HG02759 (cell line): ENCODE measurements around the gene UBAP2L.
"Not testable (repeated sequence)": the region's sequence is repeated elsewhere in the genome, so short reads cannot be mapped to it uniquely, and the experiment has no call there.

Experiments
- ATAC-seq: cut with Tn5 transposase; IDR thresholded peaks from one replicate; pipeline ENCODE4 v1.9.1; 2021; ENCODE audit warnings: mild to moderate bottlenecking, moderate library complexity; ENCODE audit not compliant: unreplicated experiment

Gene UBAP2L

GRCh38 chr1:154304664-154305337, 84.0 kb downstream of the UBAP2L start:
- peak; percentile 58 for ATAC-seq

GRCh38 chr1:154306151-154306550, 85.4 kb downstream of the UBAP2L start:
- no peak for ATAC-seq

- not testable (repeated sequence) for ATAC-seq
Observed at GRCh38 chr1:154307670-154308270, 87.0 kb downstream of the UBAP2L start.

- ATAC-seq, result not testable (repeated sequence)
Observed at GRCh38 chr1:154309136-154309535, 88.4 kb downstream of the UBAP2L start.

- ATAC-seq, result not testable (repeated sequence)
Observed at GRCh38 chr1:154312229-154313065, 91.7 kb downstream of the UBAP2L start.

GRCh38 chr1:154313066-154313356, 92.3 kb downstream of the UBAP2L start:
- no peak for ATAC-seq

- not testable (repeated sequence) for ATAC-seq
Observed at GRCh38 chr1:154314226-154314625, 93.5 kb downstream of the UBAP2L start.

GRCh38 chr1:154316704-154317103, 95.9 kb downstream of the UBAP2L start:
- no peak for ATAC-seq

- no peak for ATAC-seq
Observed at GRCh38 chr1:154318386-154318785, 97.6 kb downstream of the UBAP2L start.
